ENCODE data around the gene ASB10. TPM values are rescaled to one million over a fixed set of nuclear protein-coding genes. Genes with fewer than 3 reads are reported as not detected.

The ASB10 gene
- total and polyA plus RNA-seq, 9 donors, result 1.3 to 5.7 (median 3.1) TPM

GRCh38 chr7:151167197-151167961 lies 19.7 kb downstream of the ASB10 start, which contains the start of gene GBX1:
TSS of gene GBX1 (minus strand) at chr7:151167694. CDS start at chr7:151167548, 146 bp downstream.
- Histone ChIP-seq H3K27ac (ENCODE audit: low read length) (no peak within 1 kb of the TSS), H3K4me3 (ENCODE audit: low read length) (peak within 1 kb of the TSS; percentile 32), H3K4me1 (ENCODE audit: control insufficient read depth, insufficient read depth, low read length) (peaks cover 13% of the 10 kb centered on the region), H3K9me3 (replicated peaks; ENCODE audit: control insufficient read depth, low read depth, low read length) (no peaks in the 10 kb centered on the region), H3K36me3 (ENCODE audit: control insufficient read depth, insufficient read depth, low read length) (no peaks in the 10 kb centered on the region), H3K27me3 (ENCODE audit: control insufficient read depth, insufficient read depth, low read length) (peaks cover 52% of the 10 kb centered on the region)
- under 1% methylated on average over 66 of the region's 101 CpGs for WGBS (ENCODE audit: insufficient coverage)
- peak; percentile 49 for DNase-seq

- no peak overlapping the region for H3K27ac ChIP-seq (ENCODE audit: low read length)
- H3K4me1 ChIP-seq (ENCODE audit: control insufficient read depth, insufficient read depth, low read length), result peaks cover 13% of the 10 kb centered on the region
- DNase-seq, result no peak
- peak overlapping the region; percentile 19 for H3K4me3 ChIP-seq (ENCODE audit: low read length)
- no peaks in the 10 kb centered on the region for H3K9me3 ChIP-seq (replicated peaks; ENCODE audit: control insufficient read depth, low read depth, low read length)
- WGBS (ENCODE audit: insufficient coverage), result 10% methylated on average over 28 of the region's 31 CpGs
- no peaks in the 10 kb centered on the region for H3K36me3 ChIP-seq (ENCODE audit: control insufficient read depth, insufficient read depth, low read length)
- H3K27me3 ChIP-seq (ENCODE audit: control insufficient read depth, insufficient read depth, low read length), result peaks cover 50% of the 10 kb centered on the region
Measured at GRCh38 chr7:151166629-151167196, 20.3 kb downstream of the ASB10 start.

GRCh38 chr7:151161757-151162156 lies 25.3 kb downstream of the ASB10 start:
- H3K27ac ChIP-seq (ENCODE audit: low read length), result no peak overlapping the region
- DNase-seq, result no peak
- H3K36me3 ChIP-seq (ENCODE audit: control insufficient read depth, insufficient read depth, low read length), result no peaks in the 10 kb centered on the region
- H3K4me3 ChIP-seq (ENCODE audit: low read length), result no peak overlapping the region
- H3K27me3 ChIP-seq (ENCODE audit: control insufficient read depth, insufficient read depth, low read length), result peaks cover 24% of the 10 kb centered on the region
- WGBS (ENCODE audit: insufficient coverage), result no CpG with 5 or more reads among the region's 1 CpG
- H3K9me3 ChIP-seq (replicated peaks; ENCODE audit: control insufficient read depth, low read depth, low read length), result no peaks in the 10 kb centered on the region
- H3K4me1 ChIP-seq (ENCODE audit: control insufficient read depth, insufficient read depth, low read length), result peaks cover 3% of the 10 kb centered on the region

GRCh38 chr7:151157645-151158329 lies 29.3 kb downstream of the ASB10 start:
- H3K4me1 ChIP-seq (ENCODE audit: control insufficient read depth, insufficient read depth, low read length), result no peaks in the 10 kb centered on the region
- no peaks in the 10 kb centered on the region for H3K36me3 ChIP-seq (ENCODE audit: control insufficient read depth, insufficient read depth, low read length)
- no peak overlapping the region for H3K27ac ChIP-seq (ENCODE audit: low read length)
- DNase-seq, result no peak
- 25% methylated on average over 3 of the region's 7 CpGs for WGBS (ENCODE audit: insufficient coverage)
- peaks cover 8% of the 10 kb centered on the region for H3K27me3 ChIP-seq (ENCODE audit: control insufficient read depth, insufficient read depth, low read length)
- H3K4me3 ChIP-seq (ENCODE audit: low read length), result no peak overlapping the region
- H3K9me3 ChIP-seq (replicated peaks; ENCODE audit: control insufficient read depth, low read depth, low read length), result no peaks in the 10 kb centered on the region

GRCh38 chr7:151152643-151153513 lies 34.2 kb downstream of the ASB10 start:
- Histone ChIP-seq H3K36me3 (ENCODE audit: control insufficient read depth, insufficient read depth, low read length) (no peaks in the 10 kb centered on the region), H3K4me3 (ENCODE audit: low read length) (no peak overlapping the region), H3K27me3 (ENCODE audit: control insufficient read depth, insufficient read depth, low read length) (peaks cover 14% of the 10 kb centered on the region), H3K4me1 (ENCODE audit: control insufficient read depth, insufficient read depth, low read length) (peaks cover 6% of the 10 kb centered on the region), H3K27ac (ENCODE audit: low read length) (no peak overlapping the region), H3K9me3 (replicated peaks; ENCODE audit: control insufficient read depth, low read depth, low read length) (no peaks in the 10 kb centered on the region)
- WGBS (ENCODE audit: insufficient coverage), result 47% methylated on average over 5 of the region's 6 CpGs
- DNase-seq, result no peak

GRCh38 chr7:151150388-151150787 lies 36.7 kb downstream of the ASB10 start:
- Histone ChIP-seq H3K9me3 (replicated peaks; ENCODE audit: control insufficient read depth, low read depth, low read length) (no peaks in the 10 kb centered on the region), H3K36me3 (ENCODE audit: control insufficient read depth, insufficient read depth, low read length) (peaks cover 3% of the 10 kb centered on the region), H3K4me1 (ENCODE audit: control insufficient read depth, insufficient read depth, low read length) (peaks cover 6% of the 10 kb centered on the region), H3K27ac (ENCODE audit: low read length) (no peak overlapping the region), H3K4me3 (ENCODE audit: low read length) (no peak overlapping the region), H3K27me3 (ENCODE audit: control insufficient read depth, insufficient read depth, low read length) (peaks cover 11% of the 10 kb centered on the region)
- no peak for DNase-seq
- 89% methylated on average over 1 of the region's 3 CpGs for WGBS (ENCODE audit: insufficient coverage)

- Histone ChIP-seq H3K27ac (ENCODE audit: low read length) (no peak overlapping the region), H3K36me3 (ENCODE audit: control insufficient read depth, insufficient read depth, low read length) (peaks cover 18% of the 10 kb centered on the region), H3K9me3 (replicated peaks; ENCODE audit: control insufficient read depth, low read depth, low read length) (no peaks in the 10 kb centered on the region), H3K4me1 (ENCODE audit: control insufficient read depth, insufficient read depth, low read length) (peaks cover 9% of the 10 kb centered on the region), H3K4me3 (ENCODE audit: low read length) (no peak overlapping the region), H3K27me3 (ENCODE audit: control insufficient read depth, insufficient read depth, low read length) (peaks cover 11% of the 10 kb centered on the region)
- no peak for DNase-seq
- WGBS (ENCODE audit: insufficient coverage), result 59% methylated on average over 17 of the region's 22 CpGs
Measured at GRCh38 chr7:151148319-151149259, 38.5 kb downstream of the ASB10 start.

GRCh38 chr7:151146761-151147160 lies 40.3 kb downstream of the ASB10 start:
- H3K27ac ChIP-seq (ENCODE audit: low read length), result no peak overlapping the region
- H3K4me3 ChIP-seq (ENCODE audit: low read length), result no peak overlapping the region
- peaks cover 36% of the 10 kb centered on the region for H3K36me3 ChIP-seq (ENCODE audit: control insufficient read depth, insufficient read depth, low read length)
- 56% methylated on average over 1 of the region's 3 CpGs for WGBS (ENCODE audit: insufficient coverage)
- H3K27me3 ChIP-seq (ENCODE audit: control insufficient read depth, insufficient read depth, low read length), result peaks cover 6% of the 10 kb centered on the region
- no peaks in the 10 kb centered on the region for H3K9me3 ChIP-seq (replicated peaks; ENCODE audit: control insufficient read depth, low read depth, low read length)
- H3K4me1 ChIP-seq (ENCODE audit: control insufficient read depth, insufficient read depth, low read length), result peaks cover 24% of the 10 kb centered on the region
- no peak for DNase-seq

- DNase-seq, result peak; percentile 1
- peaks cover 57% of the 10 kb centered on the region for H3K36me3 ChIP-seq (ENCODE audit: control insufficient read depth, insufficient read depth, low read length)
Measured at GRCh38 chr7:151144387-151144786, 42.7 kb downstream of the ASB10 start.

More at GRCh38 chr7:151144387-151144786, 42.7 kb downstream of the ASB10 start:
- H3K27ac ChIP-seq (ENCODE audit: low read length), result no peak overlapping the region
- 100% methylated on average over 1 of the region's 7 CpGs for WGBS (ENCODE audit: insufficient coverage)
- H3K4me3 ChIP-seq (ENCODE audit: low read length), result no peak overlapping the region
- peaks cover 6% of the 10 kb centered on the region for H3K27me3 ChIP-seq (ENCODE audit: control insufficient read depth, insufficient read depth, low read length)
- H3K4me1 ChIP-seq (ENCODE audit: control insufficient read depth, insufficient read depth, low read length), result peaks cover 25% of the 10 kb centered on the region
- no peaks in the 10 kb centered on the region for H3K9me3 ChIP-seq (replicated peaks; ENCODE audit: control insufficient read depth, low read depth, low read length)
